Measurements from ENCODE around the gene RPGRIP1.
"Not testable (repeated sequence)": the region's sequence is repeated elsewhere in the genome, so short reads cannot be mapped to it uniquely, and the experiment has no call there.

RPGRIP1 gene

GRCh38 chr14:21258889-21259787 is 20.7 kb upstream of the RPGRIP1 start:
- no peak for DNase-seq

- no peak for DNase-seq
These were observed 18.1 kb upstream of the RPGRIP1 start for GRCh38 chr14:21261824-21262223.

GRCh38 chr14:21262410-21262809 is 17.5 kb upstream of the RPGRIP1 start:
- no peak for DNase-seq

- DNase-seq: no peak
These were observed 16.4 kb upstream of the RPGRIP1 start for GRCh38 chr14:21263284-21264024.

- no peak for DNase-seq
These were observed 15.7 kb upstream of the RPGRIP1 start for GRCh38 chr14:21264025-21264801.

GRCh38 chr14:21267431-21267845 is 12.4 kb upstream of the RPGRIP1 start:
- DNase-seq: no peak

- DNase-seq: no peak
These were observed 11.8 kb upstream of the RPGRIP1 start for GRCh38 chr14:21267886-21268616.

- DNase-seq: no peak
These were observed 11.1 kb upstream of the RPGRIP1 start for GRCh38 chr14:21268617-21269251.

GRCh38 chr14:21269252-21270046 is 10.4 kb upstream of the RPGRIP1 start, which contains the start of gene HNRNPC:
HNRNPC (minus strand) TSS chr14:21269442; CDS start chr14:21234193, 35,249 bp downstream.
- DNase-seq: peak; percentile 100

- not testable (repeated sequence) for DNase-seq
These were observed 7.2 kb upstream of the RPGRIP1 start for GRCh38 chr14:21272661-21273060.

- DNase-seq: no peak
These were observed 4.5 kb upstream of the RPGRIP1 start for GRCh38 chr14:21275261-21275858.

GRCh38 chr14:21278632-21279031 is 1.3 kb upstream of the RPGRIP1 start:
- DNase-seq: no peak

- DNase-seq: not testable (repeated sequence)
These were observed 2.0 kb downstream of the RPGRIP1 start for GRCh38 chr14:21281917-21282316.

GRCh38 chr14:21286516-21286915 is 6.6 kb downstream of the RPGRIP1 start:
- not testable (repeated sequence) for DNase-seq

- no peak for DNase-seq
These were observed 7.3 kb downstream of the RPGRIP1 start for GRCh38 chr14:21287168-21287567.

GRCh38 chr14:21294026-21294425 is 14.1 kb downstream of the RPGRIP1 start:
- not testable (repeated sequence) for DNase-seq

GRCh38 chr14:21298358-21298757 is 18.5 kb downstream of the RPGRIP1 start:
- no peak for DNase-seq

- DNase-seq: no peak
These were observed 19.8 kb downstream of the RPGRIP1 start for GRCh38 chr14:21299562-21300130.

GRCh38 chr14:21300892-21301291 is 21.0 kb downstream of the RPGRIP1 start:
- peak; percentile 30 for DNase-seq

Data from stimulated activated CD4-positive, alpha-beta T cell treated with anti-CD3 and anti-CD28 coated beads, Interleukin-4, amount 100 ng/mL, for 1 hour (primary cell).